ENCODE measurements around the gene LRRC46. TPM values are rescaled to one million over a fixed set of nuclear protein-coding genes. Genes with fewer than 3 reads are reported as not detected.

The LRRC46 gene
- total RNA-seq, 1 donor from 2014 or later: 0.38 TPM

DNA sequence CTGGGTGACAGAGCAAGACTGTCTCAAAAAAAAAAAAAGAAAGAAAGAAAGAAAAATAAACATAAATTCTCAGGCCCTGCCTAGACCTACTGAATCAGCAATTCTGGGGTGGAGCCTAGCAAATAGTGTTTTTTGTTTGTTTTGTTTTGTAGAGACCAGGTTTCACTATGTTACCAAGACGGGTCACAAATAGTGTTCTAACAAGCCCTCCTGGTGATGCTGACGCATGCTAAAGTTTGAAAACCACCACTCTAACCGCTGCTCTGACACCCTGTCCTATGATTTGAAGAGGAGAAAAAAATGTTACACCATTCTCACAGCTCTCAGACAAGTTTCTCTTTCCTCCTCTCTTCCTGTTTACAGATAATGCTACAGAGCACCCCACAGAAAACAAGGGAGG is 1.6 kb upstream of the LRRC46 start:
- DNase-seq (ENCODE audit: low read depth): no peak

DNA sequence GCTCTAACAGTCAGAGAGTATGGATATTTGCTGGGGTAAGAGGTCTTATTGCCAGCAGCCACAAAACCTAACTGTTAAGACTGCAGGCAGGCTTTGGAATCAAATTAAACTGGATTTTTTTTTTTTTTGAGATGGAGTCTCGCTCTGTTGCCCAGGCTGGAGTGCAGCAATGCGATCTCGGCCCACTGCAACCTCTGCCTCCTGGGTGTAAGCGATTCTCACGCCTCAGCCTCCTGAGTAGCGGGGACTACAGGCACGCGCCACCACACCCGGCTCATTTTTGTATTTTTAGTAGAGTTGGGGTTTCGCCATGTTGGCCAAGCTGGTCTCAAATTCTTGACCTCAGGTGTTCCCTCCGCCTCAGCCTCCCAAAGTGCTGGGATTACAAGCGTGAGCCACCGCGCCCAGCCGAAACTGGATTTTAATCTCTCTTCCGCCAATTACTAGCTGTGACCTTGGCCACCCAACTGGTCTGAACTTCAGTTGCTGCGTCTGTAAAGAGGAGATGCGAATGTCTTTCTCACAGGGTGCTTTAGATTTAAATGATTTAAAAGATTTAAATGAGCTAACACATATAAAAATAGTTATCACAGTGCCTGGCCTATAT is 971 bp upstream of the LRRC46 start:
- peak overlapping the region; percentile 54 for H3K4me3 ChIP-seq (ENCODE audit: low read depth, low read length)
- DNase-seq (ENCODE audit: low read depth): no peak
- TF ChIP-seq, protein P1, sequence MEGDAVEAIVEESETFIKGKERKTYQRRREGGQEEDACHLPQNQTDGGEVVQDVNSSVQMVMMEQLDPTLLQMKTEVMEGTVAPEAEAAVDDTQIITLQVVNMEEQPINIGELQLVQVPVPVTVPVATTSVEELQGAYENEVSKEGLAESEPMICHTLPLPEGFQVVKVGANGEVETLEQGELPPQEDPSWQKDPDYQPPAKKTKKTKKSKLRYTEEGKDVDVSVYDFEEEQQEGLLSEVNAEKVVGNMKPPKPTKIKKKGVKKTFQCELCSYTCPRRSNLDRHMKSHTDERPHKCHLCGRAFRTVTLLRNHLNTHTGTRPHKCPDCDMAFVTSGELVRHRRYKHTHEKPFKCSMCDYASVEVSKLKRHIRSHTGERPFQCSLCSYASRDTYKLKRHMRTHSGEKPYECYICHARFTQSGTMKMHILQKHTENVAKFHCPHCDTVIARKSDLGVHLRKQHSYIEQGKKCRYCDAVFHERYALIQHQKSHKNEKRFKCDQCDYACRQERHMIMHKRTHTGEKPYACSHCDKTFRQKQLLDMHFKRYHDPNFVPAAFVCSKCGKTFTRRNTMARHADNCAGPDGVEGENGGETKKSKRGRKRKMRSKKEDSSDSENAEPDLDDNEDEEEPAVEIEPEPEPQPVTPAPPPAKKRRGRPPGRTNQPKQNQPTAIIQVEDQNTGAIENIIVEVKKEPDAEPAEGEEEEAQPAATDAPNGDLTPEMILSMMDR (IDR thresholded peaks at IDR 0.05; ENCODE audit: insufficient read depth, low read length, poor library complexity, severe bottlenecking): no peak
- H3K27me3 ChIP-seq (ENCODE audit: control insufficient read depth, insufficient read depth, low read length): no peaks in the 10 kb centered on the region
- peaks cover 4% of the 10 kb centered on the region for H3K36me3 ChIP-seq (ENCODE audit: control insufficient read depth, insufficient read depth, low read length)

More for the DNA sequence above, 1.6 kb upstream of the LRRC46 start:
- Histone ChIP-seq H3K4me3 (ENCODE audit: low read depth, low read length) (no peak overlapping the region), H3K36me3 (ENCODE audit: control insufficient read depth, insufficient read depth, low read length) (peaks cover 4% of the 10 kb centered on the region), H3K27me3 (ENCODE audit: control insufficient read depth, insufficient read depth, low read length) (no peaks in the 10 kb centered on the region)
- TF ChIP-seq, protein P1 (IDR thresholded peaks at IDR 0.05; ENCODE audit: insufficient read depth, low read length, poor library complexity, severe bottlenecking): no peak

DNA sequence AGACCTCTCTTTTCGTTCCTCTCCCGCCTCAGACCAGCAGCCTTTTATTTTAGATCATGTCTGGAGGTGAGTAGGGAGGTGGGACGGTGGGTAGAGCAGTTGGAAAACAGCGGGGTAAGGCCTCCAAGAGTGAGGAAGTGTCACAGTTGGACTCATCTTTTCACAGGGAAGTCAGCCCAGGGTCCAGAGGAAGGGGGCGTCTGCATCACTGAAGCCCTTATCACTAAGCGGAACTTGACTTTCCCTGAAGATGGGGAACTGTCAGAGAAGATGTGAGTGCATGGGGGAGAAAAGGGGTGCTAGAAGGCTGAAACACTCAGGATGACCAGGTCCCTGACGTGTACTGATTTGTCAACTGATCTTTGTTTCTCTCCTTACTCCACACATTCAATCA is 461 bp downstream of the LRRC46 start:
- H3K4me3 ChIP-seq (ENCODE audit: low read depth, low read length): peak overlapping the region; percentile 54
- TF ChIP-seq, protein P1 (IDR thresholded peaks at IDR 0.05; ENCODE audit: insufficient read depth, low read length, poor library complexity, severe bottlenecking): no peak
- peaks cover 2% of the 10 kb centered on the region for H3K36me3 ChIP-seq (ENCODE audit: control insufficient read depth, insufficient read depth, low read length)
- DNase-seq (ENCODE audit: low read depth): no peak
- H3K27me3 ChIP-seq (ENCODE audit: control insufficient read depth, insufficient read depth, low read length): no peaks in the 10 kb centered on the region

DNA sequence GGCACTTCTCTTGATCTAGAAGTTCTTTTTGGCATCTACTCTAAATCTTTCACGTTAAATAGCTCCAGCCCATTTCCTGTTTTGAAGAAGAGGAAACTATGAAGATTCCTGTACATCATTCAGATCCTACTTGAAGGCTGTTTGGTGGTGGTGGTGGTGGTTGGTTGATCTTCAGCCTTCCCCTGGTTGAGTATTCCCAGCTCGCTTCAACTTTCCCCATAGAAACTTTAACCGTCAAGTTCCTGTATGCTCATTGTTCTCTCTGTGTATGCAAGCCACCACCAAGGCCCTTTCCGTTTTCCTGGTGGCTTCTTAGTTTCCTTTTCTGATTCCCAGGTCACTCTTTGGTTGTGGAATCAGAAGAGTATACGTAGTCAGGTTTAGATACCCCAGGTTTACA is 3.3 kb downstream of the LRRC46 start:
- TF ChIP-seq, protein P1 (IDR thresholded peaks at IDR 0.05; ENCODE audit: insufficient read depth, low read length, poor library complexity, severe bottlenecking): no peak
- DNase-seq (ENCODE audit: low read depth): no peak
- no peak overlapping the region for H3K4me3 ChIP-seq (ENCODE audit: low read depth, low read length)
- H3K36me3 ChIP-seq (ENCODE audit: control insufficient read depth, insufficient read depth, low read length): no peaks in the 10 kb centered on the region
- no peaks in the 10 kb centered on the region for H3K27me3 ChIP-seq (ENCODE audit: control insufficient read depth, insufficient read depth, low read length)

DNA sequence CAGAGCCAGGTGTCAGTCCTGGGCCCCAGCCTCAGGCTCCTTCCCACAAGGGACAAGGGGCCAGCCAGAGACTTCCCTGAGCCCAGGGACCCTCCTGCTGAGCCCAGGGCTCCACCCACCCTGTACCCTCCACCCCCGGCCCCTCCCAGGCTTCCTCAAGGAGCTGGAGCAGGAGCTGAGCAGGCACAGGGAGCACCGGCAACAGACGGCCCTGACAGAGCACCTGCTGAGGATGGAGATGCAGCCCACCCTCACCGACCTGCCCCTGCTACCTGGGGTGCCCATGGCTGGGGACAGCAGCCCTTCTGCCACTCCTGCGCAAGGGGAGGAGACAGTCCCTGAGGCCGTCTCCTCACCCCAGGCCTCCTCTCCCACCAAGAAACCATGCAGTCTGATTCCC is 5.1 kb downstream of the LRRC46 start:
- H3K4me3 ChIP-seq (ENCODE audit: low read depth, low read length): no peak overlapping the region
- no peak for DNase-seq (ENCODE audit: low read depth)
- TF ChIP-seq, protein P1 (IDR thresholded peaks at IDR 0.05; ENCODE audit: insufficient read depth, low read length, poor library complexity, severe bottlenecking): no peak
- H3K27me3 ChIP-seq (ENCODE audit: control insufficient read depth, insufficient read depth, low read length): no peaks in the 10 kb centered on the region
- no peaks in the 10 kb centered on the region for H3K36me3 ChIP-seq (ENCODE audit: control insufficient read depth, insufficient read depth, low read length)

DNA sequence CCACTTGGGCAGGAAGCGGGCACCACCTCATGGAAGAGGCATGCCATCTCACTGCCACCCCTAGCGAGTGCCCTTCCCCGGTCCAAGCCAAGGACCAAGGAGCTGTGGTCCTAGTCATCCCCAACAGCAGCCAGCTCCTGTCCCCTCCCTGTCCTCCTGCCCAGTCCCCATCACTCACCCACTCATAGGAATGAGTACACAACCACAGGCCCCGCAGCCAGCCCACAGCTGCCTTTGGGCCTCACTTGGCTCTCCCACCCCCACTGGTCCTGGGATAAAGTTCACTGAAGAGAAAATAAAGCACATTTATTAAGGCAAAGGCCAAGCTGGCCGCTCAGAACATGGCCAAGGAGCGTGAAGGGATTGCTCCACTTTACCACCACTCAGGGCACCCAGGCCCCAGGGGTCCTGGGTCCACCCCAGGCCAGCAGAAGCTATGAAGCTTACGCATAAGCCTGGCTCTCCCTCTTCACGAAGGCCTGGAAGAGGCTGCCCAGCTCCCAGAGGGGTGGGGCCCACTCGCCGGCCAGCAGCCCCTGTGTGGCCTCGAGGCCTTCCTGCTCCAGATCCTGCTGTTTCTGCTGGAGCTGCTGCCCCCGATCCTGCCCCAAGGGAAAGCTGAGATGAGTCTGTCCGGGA is 6.0 kb downstream of the LRRC46 start:
- TF ChIP-seq, protein P1 (IDR thresholded peaks at IDR 0.05; ENCODE audit: insufficient read depth, low read length, poor library complexity, severe bottlenecking): no peak
- no peak for DNase-seq (ENCODE audit: low read depth)
- Histone ChIP-seq H3K27me3 (ENCODE audit: control insufficient read depth, insufficient read depth, low read length) (no peaks in the 10 kb centered on the region), H3K4me3 (ENCODE audit: low read depth, low read length) (no peak overlapping the region), H3K36me3 (ENCODE audit: control insufficient read depth, insufficient read depth, low read length) (no peaks in the 10 kb centered on the region)

Data from kidney epithelial cell (primary cell).